Measurements from ENCODE around the gene GON7.
"Not testable (repeated sequence)": the region's sequence is repeated elsewhere in the genome, so short reads cannot be mapped to it uniquely, and the experiment has no call there.

Gene GON7

DNA sequence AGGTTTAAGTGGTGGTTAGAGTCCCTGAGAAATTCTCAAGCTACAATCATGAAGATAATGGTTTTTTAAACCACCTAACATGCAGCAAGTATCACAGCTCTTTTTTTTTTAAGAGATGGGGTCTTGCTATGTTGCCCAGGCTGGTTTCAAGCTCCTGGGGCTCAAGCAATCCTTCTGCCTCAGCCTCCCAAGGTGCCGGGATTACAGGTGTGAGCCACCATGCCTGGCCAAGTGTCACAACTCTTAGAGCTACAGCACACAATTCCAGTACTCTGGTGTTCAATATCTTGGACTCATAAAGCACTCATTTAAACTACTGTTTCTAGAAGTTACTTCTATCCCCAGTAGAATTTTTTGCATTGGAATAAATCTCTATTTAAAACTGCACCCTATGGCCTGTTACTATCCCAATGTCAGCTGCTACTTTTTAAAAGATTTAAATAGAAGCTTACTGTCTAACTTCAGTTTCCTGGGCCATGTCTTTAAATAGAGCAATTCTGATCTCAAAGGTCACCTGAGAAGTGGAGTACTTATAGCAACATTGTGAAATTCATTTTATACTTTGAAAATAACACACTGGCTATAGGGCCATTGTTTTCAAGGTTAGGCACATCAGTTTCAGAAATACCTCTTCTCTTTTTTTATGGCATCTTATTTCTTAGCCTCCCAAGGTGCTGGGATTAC lies 11.4 kb downstream of the GON7 start:
- no peak for DNase-seq

DNA sequence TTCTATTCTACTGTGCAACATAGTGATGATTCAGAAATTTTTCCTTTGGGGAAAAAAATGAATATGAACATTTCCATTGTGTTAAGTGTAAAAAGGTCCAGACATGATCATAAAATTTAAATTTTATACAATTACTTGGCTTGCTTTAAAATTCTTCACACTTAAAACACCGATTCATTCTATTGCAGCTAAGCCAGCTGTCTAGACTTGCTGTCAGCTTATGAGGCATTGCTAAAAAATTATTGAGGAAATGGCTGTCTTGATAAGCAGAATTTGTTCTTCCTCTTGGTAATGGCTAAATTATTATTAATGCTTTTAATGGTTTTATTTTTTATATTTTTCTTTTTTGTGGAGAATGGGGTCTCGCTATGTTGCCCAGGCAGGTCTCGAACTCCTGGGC lies 19.9 kb downstream of the GON7 start:
- DNase-seq, result no peak

DNA sequence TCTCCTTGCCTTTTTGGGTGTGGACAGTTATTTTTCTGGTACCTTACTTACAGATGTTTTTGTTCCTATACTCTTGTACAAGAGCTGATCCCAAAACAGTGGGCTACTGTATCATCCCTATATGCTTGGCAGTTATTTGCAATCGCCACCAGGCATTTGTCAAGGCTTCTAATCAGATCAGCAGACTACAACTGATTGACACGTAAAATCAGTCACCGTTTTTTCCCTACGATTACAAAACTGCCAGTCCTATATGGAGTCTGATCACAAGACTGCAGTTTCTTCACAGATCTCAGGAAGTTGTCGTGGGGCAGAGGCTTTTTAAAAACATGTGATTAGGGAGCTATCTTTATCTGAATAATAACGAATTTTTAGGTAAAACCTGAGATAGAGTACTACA lies 20.4 kb downstream of the GON7 start:
- DNase-seq, result no peak

DNA sequence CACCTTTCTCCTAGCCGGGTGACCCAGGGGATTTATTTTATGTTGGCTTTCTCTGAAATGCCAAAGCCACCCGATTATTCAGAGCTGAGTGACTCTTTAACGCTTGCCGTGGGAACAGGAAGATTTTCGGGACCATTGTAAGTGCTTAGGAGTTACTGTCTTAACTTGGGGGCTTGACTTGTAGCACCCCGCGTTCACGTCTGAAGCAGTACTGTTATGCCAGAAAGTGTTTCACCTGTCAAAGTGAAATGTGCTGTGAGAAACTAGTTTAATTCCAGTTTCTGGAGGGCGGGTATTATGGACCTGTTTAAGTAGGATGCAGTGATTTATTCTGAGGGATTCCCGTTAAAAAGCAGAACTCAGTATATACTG lies 21.5 kb downstream of the GON7 start:
- DNase-seq, result no peak

DNA sequence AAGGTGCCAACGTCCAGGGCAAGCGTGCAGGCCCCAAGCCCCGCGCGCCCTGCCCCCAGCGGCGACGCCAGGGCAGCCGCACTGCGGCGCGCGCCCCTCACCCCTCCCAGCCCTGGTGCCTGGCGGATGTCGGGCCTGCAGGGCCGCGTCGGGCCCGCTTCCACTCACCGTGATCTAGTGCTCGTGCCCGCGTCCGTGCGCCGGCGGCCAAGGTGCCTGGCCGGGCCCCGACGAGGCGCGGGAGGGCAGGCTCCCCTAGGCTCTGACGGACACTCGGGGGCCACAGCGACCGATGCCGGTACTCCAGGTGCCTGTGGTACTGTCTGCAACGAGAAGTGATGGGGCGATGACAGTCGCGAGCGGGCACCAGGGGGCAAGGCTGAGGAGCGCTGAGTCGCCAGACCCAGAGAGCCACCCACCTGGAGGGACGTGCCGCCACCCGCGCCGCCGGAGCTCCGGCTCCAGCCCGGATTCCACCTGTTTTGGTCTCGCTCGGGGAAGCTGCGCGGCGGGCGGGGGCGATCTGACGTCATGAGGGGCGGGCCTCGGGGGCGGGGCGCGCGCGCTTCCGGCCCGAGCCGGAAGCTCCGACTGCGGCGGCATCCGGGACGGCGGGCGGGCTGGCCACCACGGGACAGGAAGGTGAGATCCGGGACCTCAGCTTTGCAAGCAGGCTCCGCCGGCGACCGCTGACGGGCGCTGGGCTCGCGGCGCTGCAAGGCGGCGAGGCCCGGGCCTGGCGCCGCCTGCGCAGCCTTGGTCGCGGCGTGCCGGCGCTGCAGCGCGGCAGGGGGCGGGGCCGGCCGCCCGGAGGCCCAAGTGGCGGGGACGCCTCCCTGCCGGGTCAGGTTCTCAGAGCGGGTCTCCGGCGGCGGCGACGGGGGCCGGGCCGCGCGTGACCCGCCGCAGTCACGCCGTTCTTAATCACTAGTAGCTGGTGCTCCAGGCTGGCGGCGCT lies 22.2 kb downstream of the GON7 start, which contains the start of the genes LYSET and MOAP1:
TSS of gene LYSET (plus strand) at position 927 of the 958 bp plus-strand sequence. CDS start 89 bp downstream, outside the sequence.
TSS of gene MOAP1 (minus strand) at position 507 of the 958 bp plus-strand sequence. CDS start 655 bp downstream, outside the sequence.
- peak; percentile 67 for DNase-seq

DNA sequence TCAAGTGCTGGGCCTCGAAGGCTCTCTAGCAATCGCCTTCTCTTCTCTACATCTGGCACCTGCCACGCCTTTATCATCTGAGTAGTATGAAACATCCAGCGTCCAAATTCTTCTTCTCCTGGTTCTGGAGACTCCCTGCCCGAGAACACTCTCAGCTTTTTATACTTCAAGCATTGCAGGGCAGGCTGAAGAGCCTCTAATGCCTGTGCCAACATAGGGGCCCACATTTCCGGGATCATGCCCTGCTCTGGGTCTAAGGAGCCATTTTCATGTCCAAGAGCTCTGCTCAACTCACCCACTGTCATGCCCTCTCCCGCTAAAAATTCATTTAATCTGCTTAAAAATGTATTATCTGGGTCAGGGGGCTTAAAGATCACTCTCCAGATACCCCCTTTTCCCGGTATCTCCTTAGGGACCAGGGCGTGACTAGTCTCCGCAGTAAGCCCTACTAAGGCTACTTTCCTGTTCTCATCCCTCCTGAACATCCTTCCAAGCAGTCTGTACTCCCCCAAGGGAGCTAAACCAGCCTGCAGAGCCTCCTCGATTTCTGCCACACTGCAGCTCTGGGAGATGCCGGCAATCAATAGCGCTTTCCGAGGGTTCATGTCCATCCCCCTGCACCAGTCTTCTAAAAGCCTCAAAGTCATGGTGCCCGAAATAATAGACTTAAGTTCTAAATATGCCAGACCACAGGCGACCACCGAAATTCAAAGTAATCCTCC lies 23.1 kb downstream of the GON7 start:
- DNase-seq, result no peak

DNA sequence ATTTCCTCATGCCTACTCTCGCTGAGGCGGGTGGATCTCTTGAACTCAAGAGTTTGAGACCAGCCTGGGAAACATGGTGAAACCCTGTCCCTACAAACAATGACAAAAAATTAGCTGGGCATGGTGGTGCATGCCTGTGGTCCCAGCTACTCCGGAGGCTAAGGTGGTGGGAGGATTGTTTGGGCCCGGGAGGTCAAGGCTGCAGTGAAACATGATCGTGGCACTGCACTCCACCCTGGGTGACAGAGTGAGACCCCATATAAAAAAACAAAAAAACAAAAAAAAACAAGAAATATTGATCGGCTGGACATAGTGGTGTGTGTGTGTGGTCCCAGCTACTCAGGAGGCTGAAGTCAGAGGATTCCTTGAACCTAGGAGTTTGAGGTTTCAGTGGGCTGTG lies 31.4 kb downstream of the GON7 start:
- no peak for DNase-seq

DNA sequence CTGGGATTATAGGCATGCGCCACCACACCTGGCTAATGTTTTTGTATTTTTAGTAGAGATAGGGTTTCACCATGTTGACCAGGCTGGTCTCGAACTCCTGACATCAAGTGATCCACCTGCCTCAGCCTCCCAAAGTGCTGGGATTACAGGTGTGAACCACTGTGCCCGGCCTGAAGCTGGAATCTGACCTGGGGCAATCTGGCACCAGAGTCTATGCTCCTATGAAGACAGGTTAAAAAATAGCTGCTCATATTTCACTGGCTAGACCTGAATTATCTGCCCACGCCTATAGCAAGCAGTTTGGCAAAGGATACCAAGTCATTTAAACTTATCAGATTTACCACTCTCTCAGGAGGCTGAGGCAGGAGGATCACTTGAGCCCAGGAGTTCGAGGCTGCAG lies 32.1 kb downstream of the GON7 start:
- not testable (repeated sequence) for DNase-seq

DNA sequence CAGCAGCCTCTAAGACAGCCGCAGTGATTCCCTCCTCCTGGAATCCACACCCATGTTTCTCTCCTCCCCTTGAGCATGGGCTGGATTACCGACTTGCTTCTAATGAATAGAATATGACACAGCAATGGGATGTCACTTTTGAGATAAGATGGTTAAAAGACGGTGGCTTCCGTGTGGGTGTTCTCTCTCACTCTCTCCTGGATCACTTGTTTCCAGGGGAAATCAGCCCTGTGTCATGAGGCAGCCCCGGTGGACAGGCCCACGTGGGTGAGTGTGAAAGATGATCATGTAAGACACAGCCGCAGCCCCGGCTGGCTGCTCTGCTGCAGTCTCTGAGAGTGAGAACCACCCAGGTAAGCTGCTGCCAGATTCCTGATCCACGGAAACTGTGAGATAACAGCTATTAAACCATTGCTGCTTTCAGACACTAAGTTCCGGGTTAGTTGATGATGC lies 32.9 kb downstream of the GON7 start:
- no peak for DNase-seq

DNA sequence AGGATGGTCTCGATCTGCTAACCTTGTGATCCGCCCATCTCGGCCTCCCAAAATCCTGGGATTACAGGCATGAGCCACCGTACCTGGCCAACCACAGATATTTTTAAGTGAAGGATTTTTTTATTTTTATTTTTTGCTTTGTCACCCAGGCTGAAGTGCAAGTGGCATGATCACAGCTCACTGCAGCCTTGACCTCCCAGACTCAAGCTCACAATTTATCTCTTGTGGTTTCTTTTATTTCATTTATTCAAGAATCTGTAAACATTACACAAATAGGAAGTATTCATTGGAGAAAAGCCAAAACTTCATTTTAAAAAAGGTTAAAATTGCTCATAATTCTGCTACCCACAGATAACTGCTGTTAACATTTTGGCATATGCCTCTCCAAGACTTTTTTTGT lies 35.5 kb downstream of the GON7 start:
- no peak for DNase-seq

DNA sequence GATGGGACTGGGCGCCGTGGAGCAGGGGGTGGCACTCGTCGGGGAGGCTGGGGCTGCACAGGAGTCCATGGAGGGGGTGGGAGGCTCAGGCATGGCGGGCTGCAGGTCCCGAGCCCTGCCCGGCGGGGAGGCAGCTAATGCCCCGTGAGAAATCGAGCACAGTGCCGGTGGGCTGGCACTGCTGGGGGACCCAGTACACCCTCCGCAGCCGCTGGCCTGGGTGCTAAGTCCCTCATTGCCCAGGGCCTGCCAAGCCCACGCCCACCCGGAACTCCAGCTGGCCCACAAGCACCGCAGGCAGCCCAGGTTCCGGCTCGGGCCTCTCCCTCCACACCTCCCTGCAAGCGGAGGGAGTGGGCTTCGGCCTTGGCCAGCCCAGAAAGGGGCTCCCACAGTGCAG lies 36.7 kb downstream of the GON7 start:
- not testable (repeated sequence) for DNase-seq

DNA sequence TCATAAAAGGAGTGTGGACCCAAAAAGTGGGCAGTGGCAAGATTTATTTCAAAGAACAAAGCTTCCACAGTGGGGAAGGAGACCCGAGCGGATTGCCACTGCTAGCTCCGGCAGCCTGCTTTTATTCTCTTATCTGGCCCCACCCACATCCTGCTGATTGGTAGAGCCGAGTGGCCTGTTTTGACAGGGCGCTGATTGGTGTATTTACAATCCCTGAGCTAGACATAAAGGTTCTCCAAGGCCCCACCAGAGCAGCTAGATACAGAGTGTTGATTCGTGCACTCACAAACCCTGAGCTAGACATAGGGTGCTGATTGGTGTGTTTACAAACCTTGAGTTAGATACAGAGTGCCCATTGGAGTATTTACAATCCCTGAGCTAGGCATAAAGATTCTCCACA lies 37.2 kb downstream of the GON7 start:
- DNase-seq, result not testable (repeated sequence)

DNA sequence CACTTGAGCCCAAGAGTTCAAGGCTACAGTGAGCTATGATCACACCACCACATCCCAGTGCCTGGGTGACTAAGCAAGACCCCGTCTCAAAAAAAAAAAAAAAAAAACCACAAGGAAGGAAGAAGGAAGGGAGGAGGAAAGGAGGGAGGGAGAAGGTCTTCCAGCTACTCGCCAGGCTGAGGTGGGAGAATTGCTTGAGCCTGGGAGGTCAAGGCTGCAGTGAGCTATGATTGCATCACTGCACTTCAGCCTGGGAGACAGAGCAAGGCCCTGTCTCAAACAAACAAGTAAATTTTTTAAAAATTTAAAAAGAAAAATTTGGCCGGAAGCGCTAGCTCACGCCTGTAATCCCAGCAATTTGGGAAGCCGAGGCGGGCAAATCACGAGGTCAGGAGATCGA lies 38.3 kb downstream of the GON7 start:
- not testable (repeated sequence) for DNase-seq

DNA sequence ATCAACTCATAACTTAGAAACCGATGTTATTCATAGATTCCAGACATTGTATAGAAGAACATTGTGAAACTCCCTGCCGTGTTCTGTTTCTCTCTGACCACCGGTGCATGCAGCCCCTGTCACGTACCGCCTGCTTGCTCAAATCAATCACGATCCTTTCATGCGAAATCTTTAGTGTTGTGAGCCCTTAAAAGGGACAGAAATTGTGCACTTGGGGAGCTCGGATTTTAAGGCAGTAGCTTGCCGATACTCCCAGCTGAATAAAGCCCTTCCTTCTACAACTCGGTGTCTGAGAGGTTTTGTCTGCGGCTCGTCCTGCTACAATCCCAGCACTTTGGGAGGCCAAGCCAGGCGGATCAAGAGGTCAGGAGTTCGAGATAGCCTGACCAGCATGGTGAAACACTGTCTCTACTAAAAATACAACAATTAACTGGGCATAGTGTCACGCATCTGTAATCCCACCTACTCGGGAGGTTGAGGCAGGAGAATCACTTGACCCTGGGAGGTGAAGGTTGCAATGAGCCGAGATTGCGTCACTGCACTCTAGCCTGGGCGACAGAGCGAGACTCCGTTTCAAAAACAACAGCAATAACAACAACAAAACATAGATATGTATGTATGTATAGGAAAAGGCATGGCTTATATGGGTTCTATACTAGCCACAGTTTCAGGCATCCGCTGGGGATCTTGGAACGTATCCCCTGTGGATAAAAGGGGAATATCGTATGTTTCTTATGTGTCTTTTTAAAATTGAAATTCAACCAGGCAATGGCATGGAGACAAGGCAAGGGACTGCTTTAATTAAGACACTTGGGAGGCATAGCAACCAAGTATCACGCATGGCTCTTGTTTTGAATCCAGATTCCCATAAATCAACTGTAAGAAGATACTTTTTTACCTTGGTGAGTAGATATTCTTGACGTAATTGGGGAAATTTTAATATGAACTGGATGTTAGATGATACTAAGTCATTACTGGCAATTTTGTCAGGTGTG lies 41.3 kb downstream of the GON7 start:
- not testable (repeated sequence) for DNase-seq

DNA sequence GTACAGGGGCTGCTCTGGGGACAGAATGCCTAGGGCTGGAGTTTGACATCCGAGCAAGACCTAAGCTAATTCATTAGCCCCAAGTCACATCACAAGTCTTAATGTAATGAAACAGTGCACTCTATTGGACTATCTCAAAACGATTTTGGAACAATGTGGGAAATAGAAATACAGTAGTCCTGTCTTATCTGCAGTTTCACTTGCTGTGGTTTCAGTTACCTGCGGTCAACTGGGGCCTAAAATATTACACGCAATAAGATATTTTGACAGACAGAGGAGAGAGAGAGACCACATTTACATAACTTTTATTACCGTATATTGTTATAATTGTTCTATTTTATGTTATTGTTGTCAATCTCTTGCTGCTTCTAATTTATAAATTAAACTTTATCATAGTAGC lies 43.3 kb downstream of the GON7 start:
- DNase-seq, result no peak

DNA sequence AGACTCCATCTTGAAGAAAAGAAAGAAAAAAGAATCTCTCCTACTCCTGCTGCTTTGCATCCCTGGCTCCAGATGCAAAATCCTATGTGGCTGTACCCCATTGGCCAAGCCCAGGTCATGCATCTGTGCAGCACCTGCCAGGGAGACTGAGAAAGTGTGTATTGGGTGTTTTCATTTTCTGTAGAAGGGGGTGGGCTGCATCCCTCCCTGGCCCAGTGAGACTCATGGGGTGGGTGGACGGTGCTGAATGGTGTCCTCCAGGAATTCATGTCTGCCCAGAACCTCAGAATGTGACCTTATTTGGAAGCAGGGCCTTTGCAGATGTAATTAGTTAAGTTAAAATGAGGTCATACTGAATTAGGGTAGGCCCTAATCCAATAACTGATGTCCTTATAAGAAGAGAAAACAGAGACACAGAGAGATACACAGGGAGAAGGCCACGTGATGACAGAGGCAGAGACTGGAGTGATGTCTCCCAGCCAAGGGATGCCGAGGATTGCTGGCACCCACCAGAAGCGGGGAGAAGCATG lies 45.4 kb downstream of the GON7 start:
- DNase-seq, result no peak

DNA sequence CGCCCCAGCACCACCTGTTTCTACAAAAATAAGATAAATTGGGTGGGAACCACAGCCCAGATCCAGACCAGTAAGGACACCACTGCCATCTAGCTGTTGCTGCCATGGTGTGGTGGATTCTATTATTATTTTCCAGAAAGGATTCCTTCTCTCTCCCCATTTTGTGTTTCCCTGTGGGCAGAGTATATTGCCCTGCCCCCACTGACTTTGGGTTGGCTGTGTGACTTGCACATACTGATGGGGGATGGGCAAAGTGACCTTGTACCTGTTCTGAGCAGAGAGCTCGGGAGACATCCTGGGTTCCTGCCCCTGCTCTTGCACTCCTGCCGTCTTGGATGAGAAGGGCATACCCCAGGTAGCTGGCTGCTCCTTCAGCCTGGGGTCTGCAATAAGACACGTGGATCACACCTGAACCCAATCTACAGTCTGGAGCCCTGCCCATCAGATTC lies 46.5 kb downstream of the GON7 start:
- no peak for DNase-seq

DNA sequence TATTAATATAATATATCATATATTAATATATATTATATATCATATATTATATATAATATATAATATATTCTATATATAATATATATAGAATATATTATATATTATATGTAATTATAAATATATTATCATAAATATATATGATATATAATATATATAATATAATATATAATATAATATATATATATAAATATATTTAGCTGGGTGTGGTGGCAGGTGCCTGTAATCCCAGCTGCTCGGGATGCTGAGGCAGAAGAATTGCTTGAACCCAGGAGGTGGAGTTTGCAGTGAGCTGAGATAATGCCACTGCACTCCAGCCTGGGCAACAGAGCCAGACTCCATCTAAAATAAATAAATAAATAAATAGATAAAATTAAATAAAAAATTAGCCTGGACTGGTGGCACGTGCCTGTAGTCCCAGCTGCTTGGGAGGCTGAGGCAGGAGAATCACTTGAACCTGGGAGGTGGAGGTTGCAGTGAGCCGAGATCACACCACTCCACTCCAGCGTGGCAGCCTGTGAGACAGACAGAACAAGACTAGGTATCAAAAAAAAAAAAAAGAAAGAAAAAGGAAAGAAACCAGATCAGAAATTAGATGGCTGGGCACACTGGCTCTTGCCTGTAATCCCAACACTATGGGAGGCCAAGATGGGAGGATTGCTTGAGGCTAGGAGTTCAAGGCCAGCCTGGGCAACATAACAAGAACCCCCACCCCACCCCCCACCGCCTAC lies 47.1 kb downstream of the GON7 start:
- not testable (repeated sequence) for DNase-seq

DNA sequence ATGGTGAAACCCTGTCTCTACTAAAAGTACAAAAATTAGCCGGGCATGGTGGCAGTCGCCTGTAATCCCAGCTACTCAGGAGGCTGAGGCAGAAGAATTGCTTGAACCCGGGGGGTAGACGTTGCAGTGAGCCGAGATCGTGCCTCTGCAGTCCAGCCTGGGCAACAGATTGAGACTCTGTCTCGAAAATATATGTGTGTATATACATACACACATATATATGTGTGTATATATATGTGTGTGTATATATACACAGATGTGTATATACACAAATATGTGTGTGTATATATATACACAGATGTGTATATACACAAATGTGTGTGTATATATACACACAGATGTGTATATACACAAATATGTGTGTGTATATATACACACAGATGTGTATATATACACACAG lies 48.5 kb downstream of the GON7 start:
- not testable (repeated sequence) for DNase-seq

DNA sequence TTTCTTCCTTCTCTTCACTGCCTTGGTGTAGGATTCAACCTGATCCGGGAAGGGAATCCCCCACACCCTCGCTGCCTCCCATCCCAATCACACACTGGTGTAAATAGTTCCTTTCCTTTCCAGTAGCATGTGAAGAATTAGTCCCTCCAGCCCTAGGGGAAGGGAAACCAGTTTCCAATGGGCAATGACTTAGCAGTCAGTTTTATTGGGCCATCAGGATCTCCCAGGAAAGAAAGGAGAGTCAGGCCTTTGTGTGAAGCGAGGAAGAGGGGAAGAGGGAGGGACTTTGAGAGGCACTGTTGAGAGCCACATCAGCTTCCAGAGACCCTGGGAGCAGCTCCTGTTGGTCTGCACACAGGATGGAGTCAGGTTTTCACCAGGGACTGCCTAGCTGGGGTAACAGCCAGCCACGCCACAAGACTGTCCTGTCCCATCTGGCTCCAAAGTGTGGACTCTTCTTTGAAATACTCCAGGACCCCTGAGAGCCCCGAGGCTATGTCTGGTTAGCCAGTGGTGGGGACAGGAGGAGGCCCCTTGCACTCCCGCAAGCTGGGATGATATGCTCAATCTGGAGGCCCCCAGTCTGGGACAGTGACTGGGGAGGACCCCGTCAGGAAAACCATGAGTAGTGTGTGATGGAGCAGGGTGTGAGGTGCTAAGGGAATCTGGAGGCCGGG lies 50.0 kb downstream of the GON7 start:
- no peak for DNase-seq

All from NCI-H2029 (cell line).